K562 (cell line): ENCODE results near the gene ZNF366. TPM values are rescaled to one million over a fixed set of nuclear protein-coding genes. Genes with fewer than 3 reads are reported as not detected.

Experiments
- ATAC-seq: fragments of 200-7000 bp; cut with Tn5 transposase; 3 replicates; pipeline ENCODE4 v1.9.1; 2020; ENCODE audit warnings: moderate library complexity
- BruUV-seq: library from RNA; stranded (reverse); fragments of 400-500 nt; replicated peaks from 2 replicates; lab custom pipeline; 2021; lab: Mats Ljungman, UMichigan
- CTCF ChIA-PET: fragments of 300-600 bp; formaldehyde crosslinking; extraction: SDS; loops from one replicate; lab custom pipeline; 2021; ENCODE audit warnings: low intra/inter-chr PET ratio; lab: Yijun Ruan, JAX
- POLR2A ChIA-PET: fragments of 300-600, 350-650 bp; sonication (Branson Sonifier 250); formaldehyde crosslinking; extraction: SDS; loops from one replicate; lab custom pipeline; 2021; ENCODE audit warnings: antibody characterized with exemption, inconsistent platforms; lab: Yijun Ruan, JAX
- DNase-seq, 4 experiments: peaks; one replicate each; pipeline versions ENCODE4 v3.0.0 to v3.0.0-alpha.2; 2011 to 2018; ENCODE audit warnings: low spot score in 3 of 4, mixed read lengths in 3 of 4; ENCODE audit errors: extremely low read depth in 1 of 4
- FAIRE-seq: peaks from 2 replicates; lab custom pipeline; 2011; peaks lifted over from hg19 to GRCh38; lab: Jason Lieb, UNC
- H2AFZ ChIP-seq: 2 replicates; pipeline ENCODE4 v1.6.0; 2011; ENCODE audit warnings: low read depth, low read length, control low read depth, inconsistent platforms
- H3K27ac ChIP-seq: fragments of 200-600 bp; 3 replicates; pipeline ENCODE4 v1.8.0; 2011; ENCODE audit warnings: low read depth, mild to moderate bottlenecking, control low read depth, inconsistent platforms, low read length, moderate library complexity, mixed read lengths; ENCODE audit errors: extremely low read depth
- H3K27me3 ChIP-seq, 2 experiments: fragments of 300-600 bp in 1 of 2; 2 replicates in 1 of 2; 3 replicates in 1 of 2; pipeline versions ENCODE4 v1.6.0 to v1.8.0; 2011; ENCODE audit warnings: inconsistent platforms in 2 of 2, low read length in 2 of 2, mild to moderate bottlenecking in 1 of 2, mixed read lengths in 1 of 2, moderate library complexity in 1 of 2; ENCODE audit not compliant: control insufficient read depth in 2 of 2, insufficient read depth in 2 of 2
- H3K36me3 ChIP-seq: fragments of 300-600 bp; 3 replicates; pipeline ENCODE4 v1.8.0; 2011; ENCODE audit warnings: mild to moderate bottlenecking, low read length, inconsistent platforms; ENCODE audit not compliant: control insufficient read depth, insufficient read depth
- H3K4me1 ChIP-seq, 2 experiments: fragments of 200-600 bp in 1 of 2; replicated peaks in 1 of 2; 2 replicates in 1 of 2; 3 replicates in 1 of 2; pipeline versions ENCODE4 v1.5.1 to v1.8.0; 2011; ENCODE audit warnings: inconsistent platforms in 2 of 2, low read length in 2 of 2, mild to moderate bottlenecking in 1 of 2, mixed read lengths in 1 of 2, moderate library complexity in 1 of 2; ENCODE audit not compliant: control insufficient read depth in 2 of 2, insufficient read depth in 2 of 2
- H3K4me2 ChIP-seq: 2 replicates; pipeline ENCODE4 v1.6.1; 2011; ENCODE audit warnings: low read length, control low read depth, inconsistent platforms, mixed read lengths; ENCODE audit not compliant: insufficient read depth
- H3K4me3 ChIP-seq: fragments of 200-600 bp; sonication (generic), shearing (Covaris generic); 2 replicates; pipeline ENCODE4 v1.5.1; 2016; ENCODE audit warnings: control low read depth, inconsistent platforms
- H3K79me2 ChIP-seq: fragments of 200-600 bp; 3 replicates; pipeline ENCODE4 v1.8.0; 2011; ENCODE audit warnings: low read length, inconsistent platforms; ENCODE audit not compliant: control insufficient read depth, insufficient read depth
- H3K9ac ChIP-seq, 2 experiments: 2 replicates each; pipeline versions ENCODE4 v1.6.0 to v1.6.1; 2011; ENCODE audit warnings: low read depth in 2 of 2, low read length in 2 of 2, control low read depth in 1 of 2, inconsistent platforms in 1 of 2, mild to moderate bottlenecking in 1 of 2, mixed read lengths in 1 of 2; ENCODE audit not compliant: insufficient read depth in 1 of 2
- H3K9me1 ChIP-seq: one replicate; pipeline ENCODE4 v1.6.0; 2011; ENCODE audit warnings: inconsistent platforms, mild to moderate bottlenecking, low read length, moderate library complexity; ENCODE audit not compliant: control insufficient read depth, insufficient read depth
- H3K9me3 ChIP-seq: replicated peaks from 2 replicates; pipeline ENCODE4 v1.5.1; 2011; ENCODE audit warnings: low read depth, low read length, inconsistent platforms; ENCODE audit not compliant: control insufficient read depth, insufficient read depth
- H4K20me1 ChIP-seq: replicated peaks from 2 replicates; pipeline ENCODE4 v1.6.1; 2011; ENCODE audit warnings: low read length, inconsistent platforms, mixed read lengths; ENCODE audit not compliant: control insufficient read depth, insufficient read depth
- CREM ChIP-seq: IDR thresholded peaks from 2 replicates; pipeline ENCODE4 v1.6.1; 2014; ENCODE audit warnings: antibody characterized with exemption, low read depth
- HIVEP1 ChIP-seq: fragments of 250-450 bp; sonication (Bioruptor Pico); IDR thresholded peaks from 2 replicates; pipeline ENCODE4 v1.4.0; 2020; ENCODE audit warnings: mild to moderate bottlenecking
- MED1 ChIP-seq: sonication (generic); formaldehyde crosslinking; IDR thresholded peaks from 2 replicates; pipeline ENCODE4 v1.8.1; 2023; ENCODE audit warnings: missing genetic modification reagents, borderline replicate concordance
- NCOA1 ChIP-seq: fragments of 450-650 bp; IDR thresholded peaks from 2 replicates; pipeline ENCODE4 v1.6.1; 2016; ENCODE audit warnings: low read depth
- NR2C1 ChIP-seq, 2 experiments: fragments of 450-650 bp; IDR thresholded peaks; 2 replicates each; pipeline ENCODE4 v1.6.1; 2017; ENCODE audit warnings: mild to moderate bottlenecking in 2 of 2, antibody characterized with exemption in 1 of 2, inconsistent platforms in 1 of 2, missing compliant biosample characterization in 1 of 2, missing genetic modification characterization in 1 of 2
- PYGO2 ChIP-seq: fragments of 450-650 bp; IDR thresholded peaks from 2 replicates; pipeline ENCODE4 v1.6.1; 2016; ENCODE audit warnings: mild to moderate bottlenecking, missing genetic modification characterization, moderate library complexity, missing compliant biosample characterization
- SMARCC2 ChIP-seq: fragments of 450-650 bp; IDR thresholded peaks from 2 replicates; pipeline ENCODE4 v1.6.1; 2017; ENCODE audit warnings: antibody characterized with exemption, moderate library complexity, mild to moderate bottlenecking, low read depth
- TFE3 ChIP-seq: fragments of 450-650 bp; formaldehyde crosslinking; IDR thresholded peaks from 2 replicates; pipeline ENCODE4 v1.4.0; 2020; ENCODE audit warnings: mild to moderate bottlenecking, mixed read lengths
- TOE1 ChIP-seq, 2 experiments: fragments of 450-650 bp in 1 of 2; sonication (generic) in 1 of 2; formaldehyde crosslinking in 1 of 2; IDR thresholded peaks; 2 replicates each; pipeline versions ENCODE4 v1.7.1 to v1.8.0; 2016 to 2022; ENCODE audit warnings: borderline replicate concordance in 2 of 2, mild to moderate bottlenecking in 2 of 2, antibody characterized with exemption in 1 of 2, inconsistent platforms in 1 of 2, low read depth in 1 of 2, missing genetic modification reagents in 1 of 2, moderate library complexity in 1 of 2
- ZBTB12 ChIP-seq: fragments of 250-450 bp; sonication (Bioruptor Pico); IDR thresholded peaks from 2 replicates; pipeline ENCODE4 v1.4.0; 2020
- ZNF518B ChIP-seq: fragments of 250-450 bp; sonication (Bioruptor Pico); IDR thresholded peaks from 2 replicates; pipeline ENCODE4 v1.5.0; 2021; ENCODE audit warnings: mild to moderate bottlenecking, moderate library complexity
- WGBS: fragments of 100-300 bp; shearing (Covaris generic); methylation state at CpG from one replicate; pipeline ENCODE4 v1.1.6; 2016; ENCODE audit warnings: low coverage, mixed read lengths; ENCODE audit not compliant: insufficient coverage; ENCODE audit errors: missing lambda C conversion rate; 5-methylcytosine and 5-hydroxymethylcytosine counted together
- in situ Hi-C: fragments of 300-500 bp; cut with MboI; formaldehyde crosslinking; loops from 4 replicates; pipeline ENCODE4 v1.15.0; 2018; ENCODE audit warnings: inconsistent platforms, mixed read lengths
- intact Hi-C: fragments of 100-400 bp; cut with micrococcal nuclease; formaldehyde crosslinking; loops from 2 replicates; pipeline ENCODE4 v1.14.2; 2022
- polyA plus RNA-seq, 8 experiments: library from polyadenylated mRNA; depleted of rRNA in 4 of 8; stranded (reverse) in 5 of 8; unstranded in 3 of 8; fragments of >200 nt; fragmentation: Nextera tagmentation in 2 of 8; fragmentation: Illumina TruSeq in 1 of 8; extraction: Ambion mirVana in 2 of 8; extraction: Trizol in 1 of 8; gene quantifications; 2 replicates each; pipeline versions ENCODE4 v1.2.1 to v1.2.3, GENCODE V29; 2011 to 2014; ENCODE audit warnings: inconsistent platforms in 1 of 8, missing spikeins in 1 of 8
- total RNA-seq, 7 experiments: library from RNA; depleted of rRNA in 6 of 7; stranded (reverse); fragments of >200 nt in 6 of 7; fragmentation: Illumina TruSeq in 2 of 7; extraction: Trizol in 2 of 7; gene quantifications; 2 replicates each; pipeline versions ENCODE4 v1.2.1 to v1.2.3, GENCODE V29; 2011 to 2021; ENCODE audit warnings: low replicate concordance in 1 of 7

Gene ZNF366
- total and polyA plus RNA-seq, 9 of the 15 experiments (the other 6 are each of a cell fraction or from before 2014, with no cell fraction given): not detected

GRCh38 chr5:72477176-72477575 is 30.0 kb downstream of the ZNF366 start:
- Histone ChIP-seq H3K9ac (no peak overlapping the region), H3K27me3 (no peaks in the 10 kb centered on the region), H3K4me1 (peaks cover 0 to 14% of the 10 kb centered on the region in 2 experiments; a peak in 2 of 5 replicates), H3K9me3 (no peaks in the 10 kb centered on the region), H3K9me1 (no peaks in the 10 kb centered on the region), H2AFZ (0 out of 2 replicates have a peak overlapping the region, but pooled peaks have one; percentile 36), H3K4me3 (no peak overlapping the region), H3K4me2 (no peak overlapping the region), H4K20me1 (no peaks in the 10 kb centered on the region), H3K27ac (no peak overlapping the region), H3K79me2 (no peaks in the 10 kb centered on the region), H3K36me3 (no peaks in the 10 kb centered on the region)
- POLR2A ChIA-PET: interaction anchor here (0.6 to 1.5 kb wide), 4 partner anchors 12 to 217 kb away, joined by 3 to 5 read pairs (median 3); no protein-coding TSS in a partner anchor
- BruUV-seq: no TSS peak
- intact Hi-C loops (no loop called here), in situ Hi-C loops (no loop called here)
- CTCF ChIA-PET: no interaction called here
- DNase-seq (no peak), FAIRE-seq (no peak), ATAC-seq (no peak)
- 13% methylated on average over 1 of the region's 1 CpG for WGBS
- TF ChIP-seq TFE3 (CRISPR knock-in tag): no peak
- TF ChIP-seq NCOA1: no peak
- no peak for TF ChIP-seq MED1 (CRISPR knock-in tag)
- no peak for TF ChIP-seq ZBTB12
- no peak for TF ChIP-seq NR2C1 (IDR thresholded peaks at IDR 0.05)
- no peak for TF ChIP-seq NR2C1 (tag; IDR thresholded peaks at IDR 0.05)
- no peak for TF ChIP-seq CREM
- TF ChIP-seq TOE1 (IDR thresholded peaks at IDR 0.05; ENCODE audit: borderline replicate concordance): no peak
- no peak for TF ChIP-seq TOE1 (CRISPR knock-in tag; IDR thresholded peaks at IDR 0.05; ENCODE audit: borderline replicate concordance, low read depth)
- no peak for TF ChIP-seq SMARCC2
- no peak for TF ChIP-seq PYGO2 (tag)
- TF ChIP-seq ZNF518B (CRISPR knock-in tag): no peak
- no peak for TF ChIP-seq HIVEP1 (CRISPR knock-in tag)
